GM23338 (cell line): ENCODE measurements around the gene CNNM2. TPM values are rescaled to one million over a fixed set of nuclear protein-coding genes. Genes with fewer than 3 reads are reported as not detected.

Source experiments
- ATAC-seq: fragments of 200-7000 bp; cut with Tn5 transposase; 3 replicates; pipeline ENCODE4 v1.9.1; 2020
- DNase-seq: peaks from one replicate; pipeline ENCODE4 v3.0.0-alpha.2; 2015; ENCODE audit warnings: low spot score
- H2AFZ ChIP-seq: fragments of 200-600 bp; sonication (generic); 2 replicates; pipeline ENCODE4 v1.8.0; 2016; ENCODE audit warnings: antibody characterized with exemption, mild to moderate bottlenecking, moderate library complexity
- H3F3A ChIP-seq: fragments of 200-600 bp; sonication (generic); replicated peaks from 2 replicates; pipeline ENCODE4 v1.8.0; 2017; ENCODE audit warnings: antibody characterized with exemption, mixed run types, low read depth
- H3K27ac ChIP-seq: fragments of 200-600 bp; sonication (generic); 2 replicates; pipeline ENCODE4 v1.6.1; 2016; ENCODE audit warnings: low read depth
- H3K27me3 ChIP-seq: fragments of 200-600 bp; sonication (generic); 2 replicates; pipeline ENCODE4 v1.8.0; 2016; ENCODE audit warnings: mild to moderate bottlenecking, mixed run types, moderate library complexity; ENCODE audit not compliant: insufficient read depth
- H3K36me3 ChIP-seq: fragments of 200-600 bp; sonication (generic); 2 replicates; pipeline ENCODE4 v1.8.0; 2016; ENCODE audit warnings: mild to moderate bottlenecking; ENCODE audit not compliant: insufficient read depth
- H3K4me1 ChIP-seq: fragments of 200-600 bp; sonication (generic); 2 replicates; pipeline ENCODE4 v1.8.0; 2016; ENCODE audit warnings: mild to moderate bottlenecking, moderate library complexity; ENCODE audit not compliant: insufficient read depth
- H3K4me2 ChIP-seq: fragments of 200-600 bp; sonication (generic); 2 replicates; pipeline ENCODE4 v1.7.1; 2017; ENCODE audit warnings: mixed run types
- H3K4me3 ChIP-seq: fragments of 200-600 bp; sonication (generic); 2 replicates; pipeline ENCODE4 v1.6.1; 2016; ENCODE audit warnings: mixed run types
- H3K79me2 ChIP-seq: fragments of 200-600 bp; sonication (generic); replicated peaks from 2 replicates; pipeline ENCODE4 v1.8.0; 2017; ENCODE audit warnings: mild to moderate bottlenecking; ENCODE audit not compliant: insufficient read depth
- H3K9me2 ChIP-seq: fragments of 200-600 bp; sonication (generic); 2 replicates; pipeline ENCODE4 v1.8.0; 2017; ENCODE audit not compliant: insufficient read depth
- H4K20me1 ChIP-seq: fragments of 200-600 bp; sonication (generic); replicated peaks from 2 replicates; pipeline ENCODE4 v1.8.0; 2017; ENCODE audit warnings: mild to moderate bottlenecking; ENCODE audit not compliant: insufficient read depth
- H3K27ac Mint-ChIP-seq: 2 replicates; pipeline ENCODE4 v1.8.0; 2020; ENCODE audit warnings: inconsistent platforms, mild to moderate bottlenecking, moderate library complexity, mixed read lengths
- H3K27me3 Mint-ChIP-seq: 3 replicates; pipeline ENCODE4 v1.8.0; 2022; ENCODE audit warnings: low read depth, mild to moderate bottlenecking, moderate library complexity, mixed read lengths, inconsistent platforms; ENCODE audit not compliant: insufficient read depth, poor library complexity
- H3K36me3 Mint-ChIP-seq: 3 replicates; pipeline ENCODE4 v1.8.0; 2021; ENCODE audit warnings: low read depth, mild to moderate bottlenecking, inconsistent platforms, moderate library complexity, mixed read lengths
- H3K4me1 Mint-ChIP-seq: 3 replicates; pipeline ENCODE4 v1.8.0; 2020; ENCODE audit warnings: mild to moderate bottlenecking, inconsistent platforms, mixed read lengths
- H3K4me3 Mint-ChIP-seq: 3 replicates; pipeline ENCODE4 v1.8.0; 2021; ENCODE audit warnings: moderate library complexity, mild to moderate bottlenecking, inconsistent platforms, mixed read lengths
- H3K9me3 Mint-ChIP-seq: 3 replicates; pipeline ENCODE4 v1.8.0; 2020; ENCODE audit warnings: moderate library complexity, mild to moderate bottlenecking, inconsistent platforms, mixed read lengths
- CREB1 ChIP-seq: fragments of 250-450 bp; sonication (Bioruptor Pico); IDR thresholded peaks from 2 replicates; pipeline ENCODE4 v1.5.0; 2020; ENCODE audit warnings: low read depth, mild to moderate bottlenecking, moderate library complexity
- CTCF ChIP-seq, 2 experiments: fragments of 200-600 bp in 1 of 2; sonication (generic) in 1 of 2; conservative IDR thresholded peaks; 2 replicates each; pipeline versions ENCODE4 v1.5.1 to v1.6.1; 2016 to 2017; ENCODE audit warnings: antibody characterized with exemption in 2 of 2, low read depth in 2 of 2, mild to moderate bottlenecking in 2 of 2, moderate library complexity in 1 of 2
- ETS1 ChIP-seq: IDR thresholded peaks from 2 replicates; pipeline ENCODE4 v1.6.1; 2016; ENCODE audit warnings: antibody characterized with exemption
- EZH2 ChIP-seq: fragments of 200-600 bp; sonication (generic); IDR thresholded peaks from one replicate; pipeline ENCODE4 v1.8.0; 2017; ENCODE audit warnings: antibody characterized with exemption, mild to moderate bottlenecking, low read depth; ENCODE audit not compliant: unreplicated experiment
- EZH2phosphoT487 ChIP-seq: fragments of 200-600 bp; sonication (generic); IDR thresholded peaks from one replicate; pipeline ENCODE4 v1.8.1; 2018; ENCODE audit warnings: antibody characterized with exemption; ENCODE audit not compliant: unreplicated experiment
- JUNB ChIP-seq: IDR thresholded peaks from one replicate; pipeline ENCODE4 v1.6.1; 2016; ENCODE audit warnings: antibody characterized with exemption; ENCODE audit not compliant: unreplicated experiment
- NANOG ChIP-seq: IDR thresholded peaks from 2 replicates; pipeline ENCODE4 v1.6.1; 2016; ENCODE audit warnings: antibody characterized with exemption, borderline replicate concordance
- POLR2AphosphoS5 ChIP-seq: IDR thresholded peaks from 2 replicates; pipeline ENCODE4 v1.6.1; 2016; ENCODE audit warnings: antibody characterized with exemption, low read depth
- REST ChIP-seq: IDR thresholded peaks from one replicate; pipeline ENCODE4 v1.6.1; 2018; ENCODE audit warnings: antibody characterized with exemption; ENCODE audit not compliant: unreplicated experiment
- STAT1 ChIP-seq: IDR thresholded peaks from one replicate; pipeline ENCODE4 v1.6.1; 2016; ENCODE audit warnings: antibody characterized with exemption; ENCODE audit not compliant: unreplicated experiment
- ZNF114 ChIP-seq: fragments of 250-450 bp; sonication (Bioruptor Pico); IDR thresholded peaks from 2 replicates; pipeline ENCODE4 v1.5.0; 2020; ENCODE audit warnings: mild to moderate bottlenecking, moderate library complexity
- ZNF331 ChIP-seq: fragments of 250-450 bp; sonication (Bioruptor Pico); IDR thresholded peaks from 2 replicates; pipeline ENCODE4 v1.5.0; 2020; ENCODE audit warnings: low read depth, mild to moderate bottlenecking, moderate library complexity
- ZNF462 ChIP-seq: fragments of 250-450 bp; sonication (Bioruptor Pico); IDR thresholded peaks from 2 replicates; pipeline ENCODE4 v1.5.0; 2020; ENCODE audit warnings: mild to moderate bottlenecking, moderate library complexity
- polyA plus RNA-seq: library from polyadenylated mRNA; unstranded; fragments of >200 nt; fragmentation: Nextera tagmentation; extraction: Ambion mirVana; gene quantifications from 2 replicates; pipeline ENCODE4 v1.2.1, GENCODE V29; 2016
- total RNA-seq: library from RNA; depleted of rRNA; stranded (reverse); fragments of >200 nt; shearing (Covaris generic); gene quantifications from 2 replicates; pipeline ENCODE4 v1.2.3, GENCODE V29; 2014

Gene CNNM2
- total and polyA plus RNA-seq, 2 experiments from 2014 or later = 4.5 to 31.3 TPM

- Mint-ChIP-seq H3K4me1 (no peaks in the 10 kb centered on the region), H3K4me3 (no peak overlapping the region), H3K9me3 (no peaks in the 10 kb centered on the region), H3K27ac (no peak overlapping the region), H3K27me3 (peaks cover under 1% of the 10 kb centered on the region), H3K36me3 (no peaks in the 10 kb centered on the region)
- Histone ChIP-seq H4K20me1 (no peaks in the 10 kb centered on the region), H3K4me1 (no peaks in the 10 kb centered on the region), H3K79me2 (0 out of 2 replicates have a peak, but pooled peaks cover 2% of the 10 kb centered on the region), H3K4me3 (no peak overlapping the region), H3F3A (no peaks in the 10 kb centered on the region), H3K36me3 (no peaks in the 10 kb centered on the region), H3K4me2 (no peak overlapping the region), H3K27ac (no peak overlapping the region; the same call in 1 of the 2 replicates), H3K27me3 (no peaks in the 10 kb centered on the region), H2AFZ (no peak overlapping the region), H3K9me2 (no peaks in the 10 kb centered on the region; the same call in 1 of the 2 replicates)
- DNase-seq (no peak), ATAC-seq (no peak)
- no peak for TF ChIP-seq JUNB
- TF ChIP-seq REST = no peak
- no peak for TF ChIP-seq ZNF462
- no peak for TF ChIP-seq ZNF114 (CRISPR knock-in tag)
- TF ChIP-seq NANOG = no peak
- no peak for TF ChIP-seq STAT1
- no peak for TF ChIP-seq POLR2AphosphoS5
- no peak for TF ChIP-seq EZH2phosphoT487
- no peak for TF ChIP-seq CTCF (conservative IDR thresholded peaks at IDR 0.05; ENCODE audit: low read depth in 2 of 2)
- no peak for TF ChIP-seq CREB1 (CRISPR knock-in tag)
- no peak for TF ChIP-seq EZH2
- no peak for TF ChIP-seq ZNF331 (CRISPR knock-in tag)
- TF ChIP-seq ETS1 = no peak
These were observed 45.1 kb downstream of the CNNM2 start for GRCh38 chr10:102962951-102963755.
